Muscle layer of colon (tissue), 2 donors: ENCODE data around the gene SLC25A33.

ENCODE experiments used
- H3K27ac ChIP-seq: one replicate; pipeline ENCODE4 v1.7.0; 2013; ENCODE audit warnings: low read depth, mild to moderate bottlenecking, low read length, moderate library complexity
- H3K27me3 ChIP-seq, 2 donors: one replicate each; pipeline ENCODE4 v1.7.0; 2013; ENCODE audit warnings: low read length in 2 of 2, mild to moderate bottlenecking in 2 of 2; ENCODE audit not compliant: insufficient read depth in 2 of 2, control insufficient read depth in 1 of 2
- H3K36me3 ChIP-seq: one replicate; pipeline ENCODE4 v1.7.0; 2013; ENCODE audit warnings: mild to moderate bottlenecking, low read length; ENCODE audit not compliant: insufficient read depth
- H3K4me1 ChIP-seq: one replicate; pipeline ENCODE4 v1.7.0; 2013; ENCODE audit warnings: mild to moderate bottlenecking, low read length; ENCODE audit not compliant: insufficient read depth
- H3K4me3 ChIP-seq, 2 donors: one replicate each; pipeline ENCODE4 v1.7.0; 2013; ENCODE audit warnings: low read length in 2 of 2, low read depth in 1 of 2, mild to moderate bottlenecking in 1 of 2, moderate library complexity in 1 of 2
- H3K9ac ChIP-seq: one replicate; pipeline ENCODE4 v1.7.0; 2013; ENCODE audit warnings: low read length
- H3K9me3 ChIP-seq: one replicate; pipeline ENCODE4 v1.7.0; 2013; ENCODE audit warnings: mild to moderate bottlenecking, low read length
- donor health status: abdominal sarcoma.
- donor health status: Adenocarcinoma of cecum.

SLC25A33 gene

DNA sequence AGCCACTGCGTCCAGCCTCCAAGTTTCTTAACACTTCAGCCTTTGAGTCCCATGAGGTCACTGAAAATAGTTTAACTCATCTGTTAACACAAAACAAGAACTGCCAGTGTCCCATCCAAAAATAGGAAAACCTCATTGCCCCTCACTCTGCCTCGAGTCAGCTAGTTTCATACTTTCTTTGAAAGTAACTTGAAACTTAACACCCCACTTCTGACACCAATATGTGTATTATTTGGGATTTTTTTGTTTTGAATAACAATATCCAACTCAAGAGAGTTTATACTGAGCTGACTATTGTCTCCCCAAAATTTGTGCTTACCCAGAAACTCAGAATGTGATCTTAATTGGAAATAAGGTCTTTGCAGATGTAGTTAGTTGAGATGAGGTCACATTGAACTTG lies 95.3 kb downstream of the SLC25A33 start:
- H3K4me3 ChIP-seq, result no peak overlapping the region
- no peaks in the 10 kb centered on the region for H3K9me3 ChIP-seq
- H3K4me1 ChIP-seq, result no peaks in the 10 kb centered on the region
- no peaks in the 10 kb centered on the region for H3K27me3 ChIP-seq
- no peak overlapping the region for H3K27ac ChIP-seq
- no peak overlapping the region for H3K9ac ChIP-seq
- no peaks in the 10 kb centered on the region for H3K36me3 ChIP-seq
